Subcutaneous adipose tissue (tissue), 4 donors: Measurements from ENCODE around the gene PAN3. TPM values are rescaled to one million over a fixed set of nuclear protein-coding genes. Genes with fewer than 3 reads are reported as not detected.

Experiments used
- CTCF ChIP-seq: fragments of 450-650 bp; IDR thresholded peaks from one replicate; pipeline ENCODE4 v1.5.1; 2016; ENCODE audit warnings: low read depth, mild to moderate bottlenecking, control low read depth, antibody characterized with exemption, moderate library complexity
- total RNA-seq, 4 donors: library from RNA; depleted of rRNA; stranded (reverse); fragments of >200 nt; gene quantifications; one replicate each; pipeline ENCODE4 v1.1.0, GENCODE V29; 2016

The PAN3 gene
- total RNA-seq, 4 donors from 2014 or later = 36.0 to 46.3 (median 44.0) TPM

DNA sequence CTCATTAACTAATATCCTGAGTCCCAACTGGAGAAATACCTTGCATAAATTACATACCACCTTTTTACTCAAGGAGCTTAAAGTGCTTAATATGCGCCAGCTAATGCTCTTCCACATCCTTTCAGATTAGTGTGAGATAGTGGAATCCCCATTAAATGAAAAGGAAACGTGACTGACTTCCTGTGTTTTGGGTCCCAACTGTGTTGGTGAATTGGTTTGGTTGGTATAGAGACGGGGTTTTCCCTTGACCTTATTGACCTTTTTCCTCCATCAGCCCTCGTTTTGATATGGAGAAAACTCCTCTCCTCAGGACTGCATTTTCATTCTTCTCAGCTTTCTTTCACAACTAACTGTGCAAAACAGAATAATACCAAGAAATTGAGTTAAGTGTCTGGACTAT, 163.5 kb downstream of the PAN3 start:
- TF ChIP-seq CTCF = no peak

GRCh38 chr13:28306325-28306724, 168.0 kb downstream of the PAN3 start:
- TF ChIP-seq CTCF = no peak

DNA sequence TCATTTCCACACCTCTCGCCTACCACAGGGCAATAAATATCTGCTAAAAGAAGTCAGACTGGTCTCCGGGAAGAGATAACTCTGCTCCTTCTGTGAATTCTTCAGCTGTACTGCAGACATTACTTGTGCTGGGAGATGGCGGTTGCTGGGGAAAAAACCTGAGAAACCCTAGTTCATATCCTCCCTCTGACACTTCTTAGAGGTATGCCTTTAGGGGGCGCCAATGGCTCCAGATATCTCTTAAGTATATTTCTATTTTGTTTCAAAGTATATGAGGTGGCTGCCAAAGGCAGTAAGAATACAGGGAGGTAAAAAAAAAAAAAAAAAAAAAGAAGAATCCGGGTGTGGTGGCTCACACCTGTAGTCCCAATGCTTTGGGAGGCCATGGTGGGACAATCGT, 175.2 kb downstream of the PAN3 start:
- TF ChIP-seq CTCF = no peak

DNA sequence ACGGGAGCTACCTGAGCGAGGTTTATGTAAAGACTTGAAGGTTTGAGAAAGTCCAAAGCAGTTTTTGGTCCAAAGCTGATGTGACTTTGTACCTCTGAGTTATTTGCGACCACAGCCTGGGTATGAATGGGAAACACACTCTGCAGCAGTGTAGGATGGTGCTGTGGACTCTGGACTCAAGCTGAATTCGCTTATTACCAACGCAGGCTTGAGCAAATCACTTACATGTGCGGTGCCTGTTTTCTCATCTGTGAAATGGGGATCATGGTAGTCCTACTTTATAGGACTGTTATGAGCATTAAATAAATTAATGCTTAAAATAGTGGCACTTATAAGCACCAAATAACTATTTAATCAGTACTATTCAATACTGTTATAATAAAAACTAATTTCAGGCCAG, 176.5 kb downstream of the PAN3 start:
- TF ChIP-seq CTCF = no peak

- TF ChIP-seq CTCF = no peak
Measured at GRCh38 chr13:28316129-28316528, 177.8 kb downstream of the PAN3 start.

GRCh38 chr13:28316836-28317235, 178.5 kb downstream of the PAN3 start:
- no peak for TF ChIP-seq CTCF

DNA sequence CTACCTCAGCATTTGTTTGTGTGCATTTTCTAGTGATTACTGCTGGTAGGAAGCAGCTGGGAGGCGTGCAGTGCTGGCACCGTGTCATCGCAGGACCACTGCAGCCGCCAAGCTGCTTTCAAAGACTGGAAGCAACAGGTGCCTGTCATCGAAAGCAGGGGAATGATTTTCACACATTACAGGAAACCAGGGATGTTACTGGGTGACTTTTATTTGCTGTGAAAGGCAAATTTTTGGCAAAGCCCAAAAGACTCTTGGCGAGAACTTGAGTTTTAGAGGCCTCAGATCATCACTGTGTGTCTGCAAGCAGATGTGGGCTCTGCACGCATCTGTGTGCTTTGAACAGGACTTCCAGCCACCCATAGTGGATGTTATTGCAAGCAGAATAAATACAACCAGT, 180.2 kb downstream of the PAN3 start:
- TF ChIP-seq CTCF = no peak
